Upper lobe of left lung (tissue), 6 donors: ENCODE data around the gene RUNX2. TPM values are rescaled to one million over a fixed set of nuclear protein-coding genes. Genes with fewer than 3 reads are reported as not detected.

Source experiments
- ATAC-seq, 2 donors: fragments of 200-7000 bp; cut with Tn5 transposase; one replicate each; pipeline ENCODE4 v1.9.1; 2022; ENCODE audit warnings: mild to moderate bottlenecking in 2 of 2, moderate library complexity in 2 of 2; ENCODE audit not compliant: low FRiP score in 2 of 2
- DNase-seq, 2 donors: peaks; one replicate each; pipeline ENCODE4 v3.0.0-alpha.2; 2019 to 2020
- H3K27ac ChIP-seq, 4 donors: fragments of 200-600 bp; sonication (generic); one replicate each; pipeline ENCODE4 v1.5.1; 2016 to 2019
- H3K27me3 ChIP-seq, 4 donors: fragments of 200-600 bp; sonication (generic); one replicate each; pipeline ENCODE4 v1.5.1; 2017 to 2019
- H3K36me3 ChIP-seq, 4 donors: fragments of 200-600 bp; sonication (generic); one replicate each; pipeline ENCODE4 v1.5.1; 2016 to 2019
- H3K4me1 ChIP-seq, 4 donors: fragments of 200-600 bp; sonication (generic); one replicate each; pipeline ENCODE4 v1.5.1; 2018 to 2019
- H3K4me3 ChIP-seq, 4 donors: fragments of 200-600 bp; sonication (generic); one replicate each; pipeline ENCODE4 v1.5.1; 2017 to 2019; ENCODE audit warnings: mild to moderate bottlenecking in 2 of 4, moderate library complexity in 1 of 4
- H3K9me3 ChIP-seq, 4 donors: fragments of 200-600 bp; sonication (generic); one replicate each; pipeline ENCODE4 v1.5.1; 2018 to 2019
- CTCF ChIP-seq, 6 experiments: fragments of 450-650 bp in 4 of 6; fragments of 200-600 bp in 2 of 6; sonication (generic) in 2 of 6; IDR thresholded peaks; one replicate each; pipeline ENCODE4 v1.5.1; 2016 to 2019; ENCODE audit warnings: antibody characterized with exemption in 6 of 6
- EP300 ChIP-seq, 4 donors: sonication (generic); formaldehyde crosslinking; IDR thresholded peaks; one replicate each; pipeline ENCODE4 v1.5.1; 2017; ENCODE audit warnings: antibody characterized with exemption in 4 of 4, control low read depth in 2 of 4
- POLR2A ChIP-seq, 4 donors: fragments of 450-650 bp; IDR thresholded peaks; one replicate each; pipeline ENCODE4 v1.5.1; 2016 to 2017; ENCODE audit warnings: antibody characterized with exemption in 4 of 4, mild to moderate bottlenecking in 2 of 4
- POLR2AphosphoS5 ChIP-seq, 2 donors: sonication (generic); formaldehyde crosslinking; IDR thresholded peaks; one replicate each; pipeline ENCODE4 v1.5.1; 2017; ENCODE audit warnings: antibody characterized with exemption in 2 of 2
- WGBS, 2 donors: methylation state at CpG; one replicate each; pipeline ENCODE4 v1.1.5; 2017 to 2018; 5-methylcytosine and 5-hydroxymethylcytosine counted together
- total RNA-seq, 6 donors: library from RNA; depleted of rRNA in 4 of 6; stranded (reverse); fragments of >200 nt in 4 of 6; gene quantifications; one replicate each; pipeline versions ENCODE4 v1.1.0 to v1.2.1, GENCODE V29; 2016 to 2021
- donor health status: DM: no; HTN: no; CAD: no; lungs with moderate emphysema.
- donor health status: DM: no; HTN: yes; CAD: no; lungs with severe emphysema.

Gene RUNX2
- total RNA-seq, 6 donors from 2014 or later: 2.6 to 12.2 (median 5.5) TPM

- peaks cover 0 to 6% (median 0%) of the 10 kb centered on the region in 4 donors for H3K4me1 ChIP-seq
- no peaks in the 10 kb centered on the region for H3K27me3 ChIP-seq
- H3K4me3 ChIP-seq: no peak overlapping the region
- DNase-seq: peak in 1 of 2 donors; percentile 32
- no peak for ATAC-seq
- H3K36me3 ChIP-seq: no peaks in the 10 kb centered on the region
- WGBS, 2 donors: 35 to 56% methylated on average over 5 of the region's 5 CpGs
- TF ChIP-seq CTCF (IDR thresholded peaks at IDR 0.05): no peak
- no peak for TF ChIP-seq POLR2AphosphoS5 (IDR thresholded peaks at IDR 0.05)
- TF ChIP-seq POLR2A (IDR thresholded peaks at IDR 0.05): no peak
- TF ChIP-seq EP300 (IDR thresholded peaks at IDR 0.05): no peak
- H3K9me3 ChIP-seq: no peaks in the 10 kb centered on the region
- no peak overlapping the region for H3K27ac ChIP-seq
These were observed 176.8 kb downstream of the RUNX2 start for GRCh38 chr6:45504947-45505346.

GRCh38 chr6:45505470-45505869, 177.3 kb downstream of the RUNX2 start:
- Histone ChIP-seq H3K4me3 (no peak overlapping the region), H3K4me1 (peaks cover 0 to 6% (median 0%) of the 10 kb centered on the region in 4 donors), H3K36me3 (no peaks in the 10 kb centered on the region), H3K9me3 (no peaks in the 10 kb centered on the region), H3K27ac (no peak overlapping the region), H3K27me3 (no peaks in the 10 kb centered on the region)
- TF ChIP-seq POLR2A (IDR thresholded peaks at IDR 0.05) (no peak), CTCF (IDR thresholded peaks at IDR 0.05) (no peak), POLR2AphosphoS5 (IDR thresholded peaks at IDR 0.05) (no peak), EP300 (IDR thresholded peaks at IDR 0.05) (no peak)
- ATAC-seq (no peak), DNase-seq (no peak)
- 74 to 78% methylated on average over 2 of the region's 2 CpGs for WGBS, 2 donors

DNA sequence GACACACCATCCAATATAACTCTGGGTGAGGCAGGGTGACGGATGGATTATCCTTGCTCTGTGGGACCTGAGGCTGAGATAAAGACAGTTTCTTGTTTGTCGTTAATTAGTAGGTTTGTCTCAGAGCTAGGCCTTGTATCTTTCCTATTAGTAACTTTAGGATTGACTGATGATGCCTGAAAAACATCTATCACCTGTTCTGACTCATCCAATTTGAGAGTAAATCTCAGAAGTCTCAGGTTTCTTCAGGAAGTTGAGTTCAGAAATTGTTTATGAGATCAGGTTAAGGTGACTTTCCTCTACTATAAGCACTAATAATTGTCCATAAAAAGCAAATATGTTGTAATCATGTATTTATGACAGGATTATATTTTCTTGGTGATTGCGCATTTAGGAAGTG, 179.1 kb downstream of the RUNX2 start:
- no peak for ATAC-seq
- WGBS, 2 donors: 94 to 98% methylated on average over 3 of the region's 3 CpGs
- TF ChIP-seq POLR2AphosphoS5 (IDR thresholded peaks at IDR 0.05) (no peak), CTCF (IDR thresholded peaks at IDR 0.05) (no peak), EP300 (IDR thresholded peaks at IDR 0.05) (no peak), POLR2A (IDR thresholded peaks at IDR 0.05) (no peak)
- Histone ChIP-seq H3K27me3 (no peaks in the 10 kb centered on the region), H3K4me1 (peaks cover 0 to 6% (median 0%) of the 10 kb centered on the region in 4 donors), H3K4me3 (no peak overlapping the region), H3K27ac (no peak overlapping the region), H3K36me3 (no peaks in the 10 kb centered on the region), H3K9me3 (no peaks in the 10 kb centered on the region)
- no peak for DNase-seq

- Histone ChIP-seq H3K27ac (no peak overlapping the region), H3K9me3 (no peaks in the 10 kb centered on the region), H3K36me3 (no peaks in the 10 kb centered on the region), H3K27me3 (no peaks in the 10 kb centered on the region), H3K4me3 (no peak overlapping the region), H3K4me1 (peaks cover 0 to 6% (median 0%) of the 10 kb centered on the region in 4 donors)
- DNase-seq (no peak), ATAC-seq (no peak)
- no peak for TF ChIP-seq CTCF (IDR thresholded peaks at IDR 0.05)
- no peak for TF ChIP-seq EP300 (IDR thresholded peaks at IDR 0.05)
- WGBS, 2 donors: 96 to 99% methylated on average over 4 of the region's 4 CpGs
These were observed 181.3 kb downstream of the RUNX2 start for GRCh38 chr6:45509426-45509825.

DNA sequence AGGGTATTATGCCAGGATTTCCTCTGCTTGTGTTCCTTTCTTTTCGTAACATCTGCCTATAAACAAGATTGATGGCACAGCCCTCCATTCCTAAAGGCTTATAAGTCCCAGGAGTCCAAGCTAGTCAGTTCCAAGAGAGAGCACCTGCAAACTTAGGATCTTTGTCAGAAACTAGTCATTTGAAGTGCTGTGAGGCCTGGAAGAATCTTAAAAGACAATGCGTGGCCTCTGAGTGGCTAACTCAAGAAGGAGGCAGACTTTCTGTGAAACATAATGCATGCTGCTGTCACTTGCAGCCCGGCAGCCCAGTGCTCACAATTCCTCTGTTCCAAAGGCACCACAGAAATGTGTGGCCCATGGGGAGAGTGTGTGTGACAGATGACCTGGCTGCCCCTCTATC, 184.6 kb downstream of the RUNX2 start:
- no peak overlapping the region for H3K27ac ChIP-seq
- H3K4me3 ChIP-seq: no peak overlapping the region
- no peaks in the 10 kb centered on the region for H3K36me3 ChIP-seq
- whole genome bisulfite sequencing, 2 donors: 69 to 82% methylated on average over 3 of the region's 3 CpGs
- H3K27me3 ChIP-seq: no peaks in the 10 kb centered on the region
- TF ChIP-seq POLR2AphosphoS5 (IDR thresholded peaks at IDR 0.05) (no peak), EP300 (IDR thresholded peaks at IDR 0.05) (no peak), POLR2A (IDR thresholded peaks at IDR 0.05) (no peak), CTCF (IDR thresholded peaks at IDR 0.05) (no peak)
- no peaks in the 10 kb centered on the region for H3K4me1 ChIP-seq
- H3K9me3 ChIP-seq: no peaks in the 10 kb centered on the region
- no peak for DNase-seq
- no peak for ATAC-seq
